K562 (cell line): Measurements from ENCODE around the gene TFF1. TPM values are rescaled to one million over a fixed set of nuclear protein-coding genes. Genes with fewer than 3 reads are reported as not detected.
"Not testable (repeated sequence)": the region's sequence is repeated elsewhere in the genome, so short reads cannot be mapped to it uniquely, and the experiment has no call there.

Source experiments
- ATAC-seq: fragments of 200-7000 bp; cut with Tn5 transposase; 3 replicates; pipeline ENCODE4 v1.9.1; 2020; ENCODE audit warnings: moderate library complexity
- BruUV-seq: library from RNA; stranded (reverse); fragments of 400-500 nt; replicated peaks from 2 replicates; lab custom pipeline; 2021; lab: Mats Ljungman, UMichigan
- CTCF ChIA-PET: fragments of 300-600 bp; formaldehyde crosslinking; extraction: SDS; loops from one replicate; lab custom pipeline; 2021; ENCODE audit warnings: low intra/inter-chr PET ratio; lab: Yijun Ruan, JAX
- POLR2A ChIA-PET: fragments of 300-600, 350-650 bp; sonication (Branson Sonifier 250); formaldehyde crosslinking; extraction: SDS; loops from one replicate; lab custom pipeline; 2021; ENCODE audit warnings: antibody characterized with exemption, inconsistent platforms; lab: Yijun Ruan, JAX
- DNase-seq, 4 experiments: peaks; one replicate each; pipeline versions ENCODE4 v3.0.0 to v3.0.0-alpha.2; 2011 to 2018; ENCODE audit warnings: low spot score in 3 of 4, mixed read lengths in 3 of 4; ENCODE audit errors: extremely low read depth in 1 of 4
- FAIRE-seq: peaks from 2 replicates; lab custom pipeline; 2011; peaks lifted over from hg19 to GRCh38; lab: Jason Lieb, UNC
- H2AFZ ChIP-seq: 2 replicates; pipeline ENCODE4 v1.6.0; 2011; ENCODE audit warnings: low read depth, low read length, control low read depth, inconsistent platforms
- H3K27ac ChIP-seq: fragments of 200-600 bp; 3 replicates; pipeline ENCODE4 v1.8.0; 2011; ENCODE audit warnings: low read depth, mild to moderate bottlenecking, control low read depth, inconsistent platforms, low read length, moderate library complexity, mixed read lengths; ENCODE audit errors: extremely low read depth
- H3K27me3 ChIP-seq, 2 experiments: fragments of 300-600 bp in 1 of 2; 2 replicates in 1 of 2; 3 replicates in 1 of 2; pipeline versions ENCODE4 v1.6.0 to v1.8.0; 2011; ENCODE audit warnings: inconsistent platforms in 2 of 2, low read length in 2 of 2, mild to moderate bottlenecking in 1 of 2, mixed read lengths in 1 of 2, moderate library complexity in 1 of 2; ENCODE audit not compliant: control insufficient read depth in 2 of 2, insufficient read depth in 2 of 2
- H3K36me3 ChIP-seq: fragments of 300-600 bp; 3 replicates; pipeline ENCODE4 v1.8.0; 2011; ENCODE audit warnings: mild to moderate bottlenecking, low read length, inconsistent platforms; ENCODE audit not compliant: control insufficient read depth, insufficient read depth
- H3K4me1 ChIP-seq, 2 experiments: fragments of 200-600 bp in 1 of 2; replicated peaks in 1 of 2; 2 replicates in 1 of 2; 3 replicates in 1 of 2; pipeline versions ENCODE4 v1.5.1 to v1.8.0; 2011; ENCODE audit warnings: inconsistent platforms in 2 of 2, low read length in 2 of 2, mild to moderate bottlenecking in 1 of 2, mixed read lengths in 1 of 2, moderate library complexity in 1 of 2; ENCODE audit not compliant: control insufficient read depth in 2 of 2, insufficient read depth in 2 of 2
- H3K4me2 ChIP-seq: 2 replicates; pipeline ENCODE4 v1.6.1; 2011; ENCODE audit warnings: low read length, control low read depth, inconsistent platforms, mixed read lengths; ENCODE audit not compliant: insufficient read depth
- H3K4me3 ChIP-seq: fragments of 200-600 bp; sonication (generic), shearing (Covaris generic); 2 replicates; pipeline ENCODE4 v1.5.1; 2016; ENCODE audit warnings: control low read depth, inconsistent platforms
- H3K79me2 ChIP-seq: fragments of 200-600 bp; 3 replicates; pipeline ENCODE4 v1.8.0; 2011; ENCODE audit warnings: low read length, inconsistent platforms; ENCODE audit not compliant: control insufficient read depth, insufficient read depth
- H3K9ac ChIP-seq, 2 experiments: 2 replicates each; pipeline versions ENCODE4 v1.6.0 to v1.6.1; 2011; ENCODE audit warnings: low read depth in 2 of 2, low read length in 2 of 2, control low read depth in 1 of 2, inconsistent platforms in 1 of 2, mild to moderate bottlenecking in 1 of 2, mixed read lengths in 1 of 2; ENCODE audit not compliant: insufficient read depth in 1 of 2
- H3K9me1 ChIP-seq: one replicate; pipeline ENCODE4 v1.6.0; 2011; ENCODE audit warnings: inconsistent platforms, mild to moderate bottlenecking, low read length, moderate library complexity; ENCODE audit not compliant: control insufficient read depth, insufficient read depth
- H3K9me3 ChIP-seq: replicated peaks from 2 replicates; pipeline ENCODE4 v1.5.1; 2011; ENCODE audit warnings: low read depth, low read length, inconsistent platforms; ENCODE audit not compliant: control insufficient read depth, insufficient read depth
- H4K20me1 ChIP-seq: replicated peaks from 2 replicates; pipeline ENCODE4 v1.6.1; 2011; ENCODE audit warnings: low read length, inconsistent platforms, mixed read lengths; ENCODE audit not compliant: control insufficient read depth, insufficient read depth
- WGBS: fragments of 100-300 bp; shearing (Covaris generic); methylation state at CpG from one replicate; pipeline ENCODE4 v1.1.6; 2016; ENCODE audit warnings: low coverage, mixed read lengths; ENCODE audit not compliant: insufficient coverage; ENCODE audit errors: missing lambda C conversion rate; 5-methylcytosine and 5-hydroxymethylcytosine counted together
- in situ Hi-C: fragments of 300-500 bp; cut with MboI; formaldehyde crosslinking; loops from 4 replicates; pipeline ENCODE4 v1.15.0; 2018; ENCODE audit warnings: inconsistent platforms, mixed read lengths
- intact Hi-C: fragments of 100-400 bp; cut with micrococcal nuclease; formaldehyde crosslinking; loops from 2 replicates; pipeline ENCODE4 v1.14.2; 2022
- polyA plus RNA-seq, 8 experiments: library from polyadenylated mRNA; depleted of rRNA in 4 of 8; stranded (reverse) in 5 of 8; unstranded in 3 of 8; fragments of >200 nt; fragmentation: Nextera tagmentation in 2 of 8; fragmentation: Illumina TruSeq in 1 of 8; extraction: Ambion mirVana in 2 of 8; extraction: Trizol in 1 of 8; gene quantifications; 2 replicates each; pipeline versions ENCODE4 v1.2.1 to v1.2.3, GENCODE V29; 2011 to 2014; ENCODE audit warnings: inconsistent platforms in 1 of 8, missing spikeins in 1 of 8
- total RNA-seq, 7 experiments: library from RNA; depleted of rRNA in 6 of 7; stranded (reverse); fragments of >200 nt in 6 of 7; fragmentation: Illumina TruSeq in 2 of 7; extraction: Trizol in 2 of 7; gene quantifications; 2 replicates each; pipeline versions ENCODE4 v1.2.1 to v1.2.3, GENCODE V29; 2011 to 2021; ENCODE audit warnings: low replicate concordance in 1 of 7
- TF ChIP-seq, protein P1 (sequence below): sonication (generic); IDR thresholded peaks from 2 replicates; pipeline ENCODE4 v1.6.1; 2016
- TF ChIP-seq, protein P2 (sequence below): fragments of 450-650 bp; IDR thresholded peaks from 2 replicates; pipeline ENCODE4 v1.6.1; 2014; ENCODE audit warnings: low read depth, mild to moderate bottlenecking, moderate library complexity, borderline replicate concordance
- TF ChIP-seq, protein P3 (sequence below): fragments of 250-450 bp; sonication (Bioruptor Pico); IDR thresholded peaks from 2 replicates; pipeline ENCODE4 v1.8.0; 2021; ENCODE audit warnings: moderate library complexity, mild to moderate bottlenecking, inconsistent platforms

TFF1 gene
- total and polyA plus RNA-seq, 9 of the 15 experiments (the other 6 are each of a cell fraction or from before 2014, with no cell fraction given), result 0.31 TPM; not detected in 8

DNA sequence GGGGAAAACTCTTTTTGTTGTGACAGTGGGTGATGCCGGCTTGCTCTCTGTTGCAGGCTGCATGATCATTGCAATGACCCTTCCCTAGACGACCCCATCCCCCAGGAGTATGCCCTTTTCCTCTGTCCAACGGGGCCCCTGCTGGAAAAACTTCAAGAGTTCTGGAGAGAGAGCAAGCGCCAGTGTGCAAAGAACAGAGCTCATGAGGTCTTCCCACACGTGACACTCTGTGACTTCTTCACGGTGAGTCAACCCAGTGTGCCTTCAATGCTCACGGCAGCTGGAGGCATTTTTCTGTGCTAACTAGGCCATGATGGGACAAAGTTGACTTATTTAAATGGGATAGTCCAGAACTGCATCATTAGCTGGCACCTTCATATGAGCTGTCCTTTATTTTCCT, 43.0 kb upstream of the TFF1 start (continued):
- TF ChIP-seq, protein P1, sequence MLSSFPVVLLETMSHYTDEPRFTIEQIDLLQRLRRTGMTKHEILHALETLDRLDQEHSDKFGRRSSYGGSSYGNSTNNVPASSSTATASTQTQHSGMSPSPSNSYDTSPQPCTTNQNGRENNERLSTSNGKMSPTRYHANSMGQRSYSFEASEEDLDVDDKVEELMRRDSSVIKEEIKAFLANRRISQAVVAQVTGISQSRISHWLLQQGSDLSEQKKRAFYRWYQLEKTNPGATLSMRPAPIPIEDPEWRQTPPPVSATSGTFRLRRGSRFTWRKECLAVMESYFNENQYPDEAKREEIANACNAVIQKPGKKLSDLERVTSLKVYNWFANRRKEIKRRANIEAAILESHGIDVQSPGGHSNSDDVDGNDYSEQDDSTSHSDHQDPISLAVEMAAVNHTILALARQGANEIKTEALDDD, result no peak

DNA sequence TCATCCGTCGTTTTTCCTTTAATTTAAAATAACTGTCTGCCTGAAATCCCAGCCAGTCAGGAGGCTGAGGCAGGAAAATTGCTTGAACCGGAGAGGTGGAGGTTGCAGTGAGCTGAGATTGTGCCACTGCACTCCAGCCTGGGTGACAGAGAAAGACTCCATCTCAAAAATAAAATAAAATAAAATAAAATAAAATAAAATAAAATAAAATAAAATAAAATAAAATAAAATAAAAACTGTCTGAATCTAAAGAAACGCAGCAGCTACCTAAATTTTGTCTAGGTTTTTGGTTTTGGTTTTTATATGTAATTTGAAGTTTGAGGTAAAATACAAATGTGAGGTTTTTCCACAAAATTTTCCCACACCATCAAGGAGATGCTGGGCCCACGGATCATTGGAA, 42.4 kb upstream of the TFF1 start:
- intact Hi-C loops, H3K4me3 ChIP-seq, H3K4me2 ChIP-seq, H3K27ac ChIP-seq, in situ Hi-C loops, H3K27me3 ChIP-seq, H3K36me3 ChIP-seq, ATAC-seq, DNase-seq, H3K79me2 ChIP-seq, BruUV-seq, H2AFZ ChIP-seq, H3K9me1 ChIP-seq, CTCF ChIA-PET, FAIRE-seq, H3K9me3 ChIP-seq, H4K20me1 ChIP-seq, H3K9ac ChIP-seq: not testable (repeated sequence)
- POLR2A ChIA-PET, result interaction anchor here (0.7 kb wide), 1 partner anchor 797 kb away, joined by 3 read pairs; no protein-coding TSS in a partner anchor
- H3K4me1 ChIP-seq, result peaks cover 14 to 38% of the 10 kb centered on the region in 2 experiments
- 71% methylated on average over 5 of the region's 5 CpGs for WGBS

DNA sequence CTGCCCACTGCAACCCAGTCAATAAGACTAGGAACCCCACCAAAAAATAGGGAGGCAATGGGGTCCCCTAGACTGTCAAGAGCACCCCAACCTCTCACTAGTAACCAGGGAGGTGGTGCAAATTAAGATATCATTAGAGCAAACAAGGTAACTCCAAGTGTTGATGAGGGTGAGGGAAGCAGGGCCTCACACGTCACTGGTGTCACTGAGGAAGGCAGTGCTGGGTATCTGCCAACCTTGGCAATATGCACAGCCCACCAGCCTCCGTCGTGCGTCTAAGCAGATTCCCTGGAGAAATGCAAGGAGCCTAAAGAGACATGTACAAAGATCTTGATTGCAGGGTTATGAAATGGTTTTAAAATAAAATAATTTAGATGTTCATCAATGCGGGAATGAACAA, 41.1 kb upstream of the TFF1 start:
- H3K9me1 ChIP-seq, result no peaks in the 10 kb centered on the region
- POLR2A ChIA-PET, result no interaction called here
- peaks cover 4% of the 10 kb centered on the region; the same call in 2 of the 3 replicates for H3K36me3 ChIP-seq
- no peak overlapping the region for H3K27ac ChIP-seq
- in situ Hi-C loops, result no loop called here
- 89% methylated on average over 5 of the region's 5 CpGs for WGBS
- intact Hi-C loops, result no loop called here
- no peaks in the 10 kb centered on the region; the same call in 1 of the 2 replicates for H4K20me1 ChIP-seq
- no peaks in the 10 kb centered on the region for H3K79me2 ChIP-seq
- DNase-seq (no peak), ATAC-seq (no peak), FAIRE-seq (no peak)
- CTCF ChIA-PET, result no interaction called here
- BruUV-seq, result no TSS peak
- H3K4me1 ChIP-seq, result peaks cover 26 to 46% of the 10 kb centered on the region in 2 experiments
- no peak overlapping the region for H3K4me3 ChIP-seq
- H3K9me3 ChIP-seq, result no peaks in the 10 kb centered on the region
- H2AFZ ChIP-seq, result no peak overlapping the region
- H3K27me3 ChIP-seq, result no peaks in the 10 kb centered on the region
- H3K9ac ChIP-seq, result no peak overlapping the region
- H3K4me2 ChIP-seq, result no peak overlapping the region
- TF ChIP-seq, protein P2, sequence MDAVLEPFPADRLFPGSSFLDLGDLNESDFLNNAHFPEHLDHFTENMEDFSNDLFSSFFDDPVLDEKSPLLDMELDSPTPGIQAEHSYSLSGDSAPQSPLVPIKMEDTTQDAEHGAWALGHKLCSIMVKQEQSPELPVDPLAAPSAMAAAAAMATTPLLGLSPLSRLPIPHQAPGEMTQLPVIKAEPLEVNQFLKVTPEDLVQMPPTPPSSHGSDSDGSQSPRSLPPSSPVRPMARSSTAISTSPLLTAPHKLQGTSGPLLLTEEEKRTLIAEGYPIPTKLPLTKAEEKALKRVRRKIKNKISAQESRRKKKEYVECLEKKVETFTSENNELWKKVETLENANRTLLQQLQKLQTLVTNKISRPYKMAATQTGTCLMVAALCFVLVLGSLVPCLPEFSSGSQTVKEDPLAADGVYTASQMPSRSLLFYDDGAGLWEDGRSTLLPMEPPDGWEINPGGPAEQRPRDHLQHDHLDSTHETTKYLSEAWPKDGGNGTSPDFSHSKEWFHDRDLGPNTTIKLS, result no peak
- TF ChIP-seq, protein P3, sequence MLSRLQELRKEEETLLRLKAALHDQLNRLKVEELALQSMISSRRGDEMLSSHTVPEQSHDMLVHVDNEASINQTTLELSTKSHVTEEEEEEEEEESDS (CRISPR knock-in tag), result no peak
